H4 (cell line): ENCODE results near the gene C19orf38. TPM values are rescaled to one million over a fixed set of nuclear protein-coding genes. Genes with fewer than 3 reads are reported as not detected.
"Not testable (repeated sequence)": the region's sequence is repeated elsewhere in the genome, so short reads cannot be mapped to it uniquely, and the experiment has no call there.

ENCODE experiments used
- DNase-seq: peaks from one replicate; pipeline ENCODE4 v3.0.0-alpha.2; 2015; ENCODE audit warnings: low spot score
- total RNA-seq: library from RNA; depleted of rRNA; stranded (reverse); fragments of >200 nt; shearing (Covaris generic); gene quantifications from 2 replicates; pipeline ENCODE4 v1.2.3, GENCODE V29; 2014

Gene C19orf38
- total RNA-seq, 1 experiment from 2014 or later: not detected

DNA sequence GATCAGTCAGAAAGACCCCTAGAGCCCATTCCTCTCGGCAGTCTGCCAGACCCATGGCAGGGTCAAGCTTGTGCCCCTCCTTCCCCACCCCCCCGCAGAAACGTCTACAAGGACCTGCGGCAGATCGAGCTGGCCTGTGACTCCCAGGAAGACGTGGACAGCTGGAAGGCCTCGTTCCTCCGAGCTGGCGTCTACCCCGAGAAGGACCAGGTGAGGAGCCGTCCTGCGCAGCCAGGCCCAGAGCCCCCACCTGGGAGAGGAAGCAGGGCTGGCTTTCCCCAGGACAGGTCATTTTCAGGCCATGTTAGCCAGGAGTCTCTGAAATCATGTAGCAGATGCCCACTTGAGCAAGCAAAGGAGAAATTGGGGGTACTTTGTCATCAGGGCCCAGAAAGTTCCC lies 24.5 kb upstream of the C19orf38 start:
- DNase-seq: no peak

- DNase-seq: no peak
Observed at GRCh38 chr19:10826231-10826630, 22.0 kb upstream of the C19orf38 start.

DNA sequence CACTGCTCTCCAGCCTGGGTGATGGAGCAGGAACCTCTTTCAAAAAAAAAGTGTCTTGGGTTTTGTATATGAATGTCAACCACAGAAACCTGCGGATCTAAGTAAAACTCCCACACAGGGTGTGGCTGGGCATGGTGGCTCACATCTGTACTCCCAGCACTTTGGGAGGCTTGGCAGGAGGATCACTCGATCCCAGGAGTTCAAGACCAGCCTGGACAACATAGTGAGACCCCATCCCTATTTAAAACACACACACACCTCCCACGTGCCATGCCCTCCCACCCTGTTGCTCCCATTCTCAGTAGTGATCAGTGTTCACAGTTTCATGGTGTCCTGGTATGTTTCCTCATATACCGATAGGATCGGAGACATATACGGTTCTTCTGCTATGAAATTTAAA lies 21.4 kb upstream of the C19orf38 start:
- DNase-seq: no peak

DNA sequence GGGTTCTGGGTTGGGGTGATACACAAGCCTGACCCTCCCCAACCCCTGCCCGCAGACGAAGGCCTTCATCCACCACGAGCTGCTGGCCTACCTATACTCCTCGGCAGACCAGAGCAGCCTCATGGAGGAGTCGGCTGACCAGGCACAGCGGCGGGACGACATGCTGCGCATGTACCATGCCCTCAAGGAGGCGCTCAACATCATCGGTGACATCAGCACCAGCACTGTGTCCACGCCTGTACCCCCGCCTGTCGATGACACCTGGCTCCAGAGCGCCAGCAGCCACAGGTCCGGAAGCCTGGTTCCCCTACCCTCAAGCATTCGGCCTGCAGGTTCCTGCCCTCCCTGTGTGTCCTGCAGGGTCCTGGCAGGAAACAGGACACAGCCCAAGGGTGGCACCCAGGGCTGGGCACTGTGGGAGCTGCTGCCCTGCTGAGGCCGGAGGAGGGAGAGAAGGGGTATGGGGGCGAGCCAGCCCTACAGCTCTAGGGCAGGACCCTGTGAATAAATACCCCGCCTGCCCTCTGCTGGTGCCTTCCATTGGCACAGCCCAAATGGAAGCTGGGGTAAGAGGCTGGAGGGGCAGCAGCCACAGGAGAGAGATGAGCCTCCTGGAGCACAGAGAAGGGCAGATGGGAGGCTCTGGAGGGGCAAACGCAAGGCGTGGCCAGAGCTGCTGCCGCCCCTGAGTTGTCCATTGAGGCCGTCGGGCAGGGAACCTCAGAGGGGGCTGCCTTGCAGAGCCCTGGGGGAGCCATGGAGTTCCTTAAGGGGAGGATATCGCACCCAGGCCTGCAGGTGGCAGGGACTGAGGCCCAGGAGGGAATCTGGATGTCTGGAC lies 19.0 kb upstream of the C19orf38 start:
- DNase-seq: no peak

DNA sequence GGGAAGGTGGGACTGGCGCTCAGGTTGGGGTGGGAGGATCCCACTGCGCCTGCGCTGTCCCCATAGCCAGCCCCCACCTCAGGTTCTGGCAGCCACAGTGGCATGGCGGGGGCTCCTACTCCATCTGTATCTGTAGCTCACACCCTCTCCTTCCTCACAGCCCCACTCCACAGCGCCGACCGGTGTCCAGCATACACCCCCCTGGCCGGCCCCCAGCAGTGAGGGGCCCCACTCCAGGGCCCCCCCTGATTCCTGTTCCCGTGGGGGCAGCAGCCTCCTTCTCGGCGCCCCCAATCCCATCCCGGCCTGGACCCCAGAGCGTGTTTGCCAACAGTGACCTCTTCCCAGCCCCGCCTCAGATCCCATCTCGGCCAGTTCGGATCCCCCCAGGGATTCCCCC lies 18.2 kb upstream of the C19orf38 start:
- DNase-seq: no peak

- no peak for DNase-seq
Observed at GRCh38 chr19:10830370-10830769, 17.8 kb upstream of the C19orf38 start.

DNA sequence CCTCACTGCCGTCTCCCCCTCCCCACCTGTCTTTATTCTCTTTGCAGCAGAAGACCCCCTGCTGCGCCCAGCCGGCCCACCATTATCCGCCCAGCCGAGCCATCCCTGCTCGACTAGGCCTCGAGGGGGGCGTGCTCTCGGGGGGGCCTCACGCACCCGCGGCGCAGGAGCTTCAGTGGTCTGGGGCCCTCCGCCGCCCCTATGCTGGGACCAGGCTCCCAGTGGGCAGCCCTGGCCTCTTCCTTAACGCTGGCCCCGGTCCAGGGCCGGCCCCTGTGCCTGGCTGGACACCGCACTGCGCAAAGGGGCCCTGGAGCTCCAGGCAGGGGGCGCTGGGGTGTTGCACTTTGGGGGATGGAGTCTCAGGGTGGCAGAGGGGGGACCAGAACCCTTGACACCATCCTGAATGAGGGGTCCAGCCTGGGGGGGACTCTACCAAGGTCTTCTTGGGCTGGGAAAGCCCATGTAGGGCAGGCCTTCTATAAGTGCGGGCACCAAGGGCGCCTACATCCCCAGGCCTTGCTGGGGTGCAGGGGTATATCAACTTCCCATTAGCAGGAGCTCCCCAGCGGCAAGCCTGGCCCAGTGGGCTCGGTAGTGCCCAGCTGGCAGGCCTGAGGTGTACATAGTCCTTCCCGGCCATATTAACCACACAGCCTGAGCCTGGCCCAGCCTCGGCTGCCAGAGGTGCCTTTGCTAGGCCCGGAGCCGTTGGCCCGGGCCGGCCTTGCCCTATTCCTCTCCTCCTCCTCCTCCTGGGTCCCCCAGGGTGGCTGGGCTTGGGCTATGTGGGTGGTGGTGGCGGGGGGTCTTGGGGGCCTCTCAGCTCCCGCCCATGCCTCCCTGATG lies 17.1 kb upstream of the C19orf38 start:
- no peak for DNase-seq

- no peak for DNase-seq
Observed at GRCh38 chr19:10831987-10832938, 16.0 kb upstream of the C19orf38 start.

DNA sequence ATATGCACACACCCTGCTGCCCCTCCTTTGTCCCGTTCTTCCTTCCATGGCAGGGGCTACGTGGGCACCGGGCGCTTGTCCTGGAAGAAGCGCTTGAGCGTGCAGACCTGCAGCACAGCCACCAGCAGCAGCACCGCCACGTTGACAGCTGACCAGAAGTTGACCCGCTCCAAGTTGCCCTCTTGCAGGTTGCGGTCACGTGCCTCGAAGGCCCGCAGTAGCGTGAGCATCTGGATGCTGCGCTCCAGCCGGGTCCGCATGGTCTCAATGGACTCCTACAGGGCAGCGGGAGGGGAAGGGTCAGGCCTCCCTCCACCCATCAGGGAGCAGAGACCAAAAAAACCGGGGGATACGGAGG lies 15.3 kb upstream of the C19orf38 start:
- no peak for DNase-seq

DNA sequence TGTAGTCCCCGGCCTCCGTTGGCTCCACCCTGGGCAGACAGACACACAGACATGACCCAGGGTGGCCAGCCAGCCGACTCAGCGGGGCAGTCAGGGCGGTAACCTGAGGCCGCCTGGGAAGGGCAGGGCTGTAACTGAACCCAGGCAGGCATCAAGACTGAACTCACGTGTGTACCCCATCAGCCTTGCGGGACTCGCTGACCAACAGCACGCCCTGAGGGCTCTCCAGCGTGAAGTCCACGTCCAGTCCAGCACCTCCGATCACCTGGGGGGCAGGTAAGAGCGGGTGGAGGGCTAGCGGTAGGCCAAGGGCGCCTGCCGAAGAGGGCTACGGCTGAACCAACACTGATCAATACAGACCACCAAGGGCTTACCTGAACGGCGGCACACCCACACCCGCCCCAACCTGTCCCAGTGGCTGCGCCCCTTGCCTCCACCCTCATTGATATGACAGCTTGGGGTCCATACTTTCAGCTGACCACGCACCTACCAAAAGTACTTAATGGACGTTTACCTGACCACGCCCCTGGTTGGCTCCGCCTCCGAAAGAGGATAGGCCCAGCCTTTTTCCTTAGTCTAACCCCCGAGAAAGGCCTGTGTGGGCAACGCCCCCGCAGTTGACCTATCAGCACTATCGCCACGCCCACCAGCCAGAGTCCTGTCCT lies 13.0 kb upstream of the C19orf38 start:
- DNase-seq: no peak

GRCh38 chr19:10835754-10836478 lies 12.3 kb upstream of the C19orf38 start, which contains the start of gene TMED1:
Gene TMED1 (minus strand): TSS chr19:10836212. CDS start chr19:10836191, 21 bp downstream.
- peak; percentile 98 for DNase-seq

DNA sequence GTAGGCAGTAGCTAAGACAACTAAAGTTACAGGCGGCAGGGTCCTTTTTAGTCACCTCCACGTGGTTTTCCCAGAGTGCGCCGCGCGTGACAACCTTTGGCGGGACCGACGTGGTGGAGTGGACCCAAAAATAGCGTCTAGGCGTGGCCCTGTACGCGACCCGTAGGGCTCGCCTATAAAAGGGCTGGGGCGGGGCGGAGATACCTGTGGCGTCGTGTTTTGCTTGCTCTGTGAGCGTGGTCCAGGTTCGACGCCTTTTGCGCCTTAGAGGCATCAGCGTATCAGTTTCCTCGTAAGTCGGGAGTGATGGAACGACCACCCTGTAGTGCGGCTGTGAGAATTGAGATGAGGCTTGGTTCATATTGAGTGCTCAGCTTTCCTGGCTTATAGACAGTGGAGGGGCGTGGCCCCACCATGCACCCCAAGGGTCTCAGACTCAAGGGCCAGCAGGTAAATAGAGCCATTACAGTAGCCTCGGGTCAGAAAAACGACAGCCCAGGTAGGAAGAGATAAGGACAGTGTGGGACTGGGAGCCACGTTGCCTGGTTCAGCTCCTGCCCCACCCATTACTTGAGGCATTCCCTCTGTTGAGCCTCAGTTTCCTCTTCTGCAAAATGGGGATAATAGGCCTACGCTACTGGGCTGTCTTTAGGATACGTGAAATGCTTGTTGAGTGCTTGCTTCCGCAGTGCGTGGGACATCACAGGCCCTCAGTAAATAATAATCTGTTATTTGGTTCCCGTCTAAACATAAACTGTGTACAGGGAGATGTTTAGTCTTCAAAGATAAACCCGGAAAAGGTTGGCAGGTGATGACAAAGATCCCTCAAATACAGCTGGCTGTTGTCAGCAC lies 11.5 kb upstream of the C19orf38 start:
- peak; percentile 78 for DNase-seq

DNA sequence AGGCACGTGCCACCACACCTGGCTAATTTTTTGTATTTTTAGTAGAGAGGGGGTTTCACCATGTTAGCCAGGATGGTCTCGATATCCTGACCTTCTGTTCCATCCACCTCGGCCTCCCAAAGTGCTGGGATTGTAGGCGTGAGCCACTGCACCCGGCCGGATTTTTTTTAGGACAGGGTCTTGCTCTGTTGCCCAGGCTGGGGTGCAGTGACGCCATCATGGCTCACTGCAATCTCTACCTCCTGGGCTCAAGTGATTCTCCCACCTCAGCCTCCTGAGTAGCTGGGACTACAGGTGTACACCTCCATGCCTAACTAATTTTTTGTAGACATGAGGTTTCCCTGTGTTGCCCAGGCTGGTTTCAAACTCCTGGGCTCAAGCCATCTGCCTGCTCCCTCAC lies 10.6 kb upstream of the C19orf38 start:
- not testable (repeated sequence) for DNase-seq

DNA sequence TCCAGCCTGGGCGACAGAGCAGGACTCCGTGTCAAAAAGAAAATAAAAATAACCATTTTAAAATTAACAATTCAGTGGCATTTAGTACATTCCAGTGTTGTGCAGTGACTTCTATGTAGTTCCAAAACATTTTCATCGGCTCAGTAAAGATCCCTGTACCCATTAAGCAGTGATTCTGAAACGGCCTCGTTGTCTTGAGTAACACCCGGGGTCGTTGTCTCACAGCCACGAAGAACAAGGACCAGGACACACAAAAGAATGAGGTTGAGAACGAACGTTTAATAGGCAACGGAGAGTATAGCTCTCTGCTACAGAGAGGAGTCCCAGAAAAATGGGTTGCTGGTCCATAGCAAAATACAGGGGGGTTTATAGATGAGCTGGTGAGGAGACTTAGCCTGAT lies 9.8 kb upstream of the C19orf38 start:
- no peak for DNase-seq

DNA sequence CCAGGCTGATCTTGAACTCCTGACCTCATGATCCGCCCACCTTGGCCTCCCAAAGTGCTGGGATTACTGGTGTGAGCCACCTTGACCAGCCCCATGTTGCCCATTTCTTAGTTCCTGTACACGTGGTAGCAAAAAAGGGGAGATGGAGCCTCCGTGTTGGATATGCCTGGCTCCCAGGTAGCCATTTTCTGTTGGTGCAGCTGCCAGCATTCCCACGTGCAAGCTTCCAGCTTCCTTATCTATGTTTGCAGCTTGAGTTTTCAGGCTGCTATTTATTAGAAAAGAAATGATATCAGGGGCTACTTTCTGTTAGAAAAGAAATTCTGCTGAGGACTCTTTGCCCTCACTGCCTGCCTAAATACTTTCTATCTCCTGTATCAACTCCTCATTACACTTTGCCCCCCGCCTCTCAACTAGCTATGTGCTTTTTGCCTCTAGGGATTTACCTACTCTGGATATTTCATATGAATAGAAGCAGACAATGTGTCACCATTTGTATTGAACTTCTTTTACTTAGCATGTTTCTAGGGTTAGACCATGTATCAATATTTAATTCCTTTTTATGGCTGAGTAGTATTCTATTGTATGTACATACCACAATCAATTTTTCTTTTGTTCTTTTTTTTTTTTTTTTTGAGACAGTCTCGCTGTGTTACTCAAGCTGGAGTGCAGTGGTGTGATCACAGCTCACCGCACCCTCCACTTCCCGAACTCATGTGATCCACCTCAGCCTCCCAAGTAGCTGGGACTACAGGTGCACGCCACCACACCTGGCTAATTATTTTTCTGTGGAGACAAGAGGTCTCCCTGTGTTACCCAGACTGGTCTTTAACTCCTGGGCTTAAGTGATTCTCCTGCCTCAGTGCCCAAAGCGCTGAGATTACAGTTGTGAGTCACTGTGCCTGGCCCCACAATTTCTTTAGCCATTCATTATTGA lies 8.8 kb upstream of the C19orf38 start:
- no peak for DNase-seq

- DNase-seq: no peak
Observed at GRCh38 chr19:10842788-10843187, 5.4 kb upstream of the C19orf38 start.

DNA sequence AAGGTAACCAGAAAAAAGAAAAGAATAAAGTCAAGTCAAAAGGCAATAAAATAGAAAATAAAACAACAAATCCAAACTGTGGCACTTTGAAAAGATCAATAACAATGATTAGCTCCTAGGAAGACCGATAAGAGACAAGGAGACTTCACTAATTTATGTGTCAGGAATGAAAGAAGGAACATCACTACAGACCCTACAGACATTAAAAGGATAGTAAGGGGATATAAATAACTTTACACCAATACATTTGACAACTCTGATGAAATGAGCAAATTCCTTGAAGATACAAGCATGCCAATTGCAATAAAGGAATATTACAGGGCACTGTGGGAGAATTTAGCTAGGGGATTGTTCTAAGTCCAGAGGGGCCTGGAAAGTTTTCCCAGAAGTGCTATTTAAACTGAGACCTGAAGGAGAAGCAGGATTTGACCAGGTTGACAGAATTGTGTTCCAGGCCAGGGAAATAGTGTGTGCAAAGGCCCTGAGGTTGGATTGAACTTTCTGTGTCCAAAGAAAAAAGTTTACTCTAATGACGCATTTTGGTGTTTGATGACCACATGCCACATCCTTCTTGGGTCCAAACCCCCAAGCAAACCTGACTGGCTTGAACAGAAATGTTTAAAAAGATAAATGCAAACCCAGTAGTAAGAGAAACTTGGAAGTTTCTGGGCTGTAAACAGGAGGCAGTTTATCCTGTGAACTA lies 1.6 kb upstream of the C19orf38 start:
- no peak for DNase-seq

DNA sequence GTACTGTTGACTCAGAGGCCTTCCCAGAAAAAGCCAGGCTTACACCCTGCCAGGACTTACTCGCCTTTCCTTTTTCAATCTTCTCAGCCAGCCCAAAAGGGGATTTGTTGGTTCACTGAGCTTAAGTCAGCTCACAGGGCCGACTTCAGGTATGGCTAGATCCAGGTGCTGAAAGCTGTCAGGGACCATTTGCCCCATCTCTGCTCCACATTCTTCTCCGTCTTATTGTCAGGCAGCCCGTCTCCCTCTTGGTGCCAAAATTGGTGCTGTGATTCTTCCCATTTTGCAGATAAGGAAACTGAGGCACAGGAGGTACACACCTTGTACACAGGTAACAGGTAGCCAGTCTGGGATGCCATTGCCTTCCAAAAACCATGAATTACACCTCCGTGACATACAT lies 2.4 kb downstream of the C19orf38 start:
- no peak for DNase-seq
